WTC11 (cell line): ENCODE results near the gene NRG3.

Experiments used
- CREB1 ChIP-seq: sonication (generic); formaldehyde crosslinking; IDR thresholded peaks from 2 replicates; pipeline ENCODE4 v1.8.0; 2023; ENCODE audit warnings: mild to moderate bottlenecking, missing genetic modification reagents
- CTCF ChIP-seq: fragments of 200-600 bp; IDR thresholded peaks from 2 replicates; pipeline ENCODE4 v1.8.0; 2022; ENCODE audit warnings: antibody characterized with exemption
- NFE2L1 ChIP-seq: sonication (generic); formaldehyde crosslinking; IDR thresholded peaks from 2 replicates; pipeline ENCODE4 v1.8.1; 2023; ENCODE audit warnings: missing genetic modification reagents
- STAT6 ChIP-seq: sonication (generic); formaldehyde crosslinking; conservative IDR thresholded peaks from 2 replicates; pipeline ENCODE4 v1.8.1; 2023; ENCODE audit warnings: mild to moderate bottlenecking, low read depth, missing genetic modification reagents, moderate library complexity
- ZNF121 ChIP-seq: sonication (generic); formaldehyde crosslinking; IDR thresholded peaks from 2 replicates; pipeline ENCODE4 v1.8.0; 2023; ENCODE audit warnings: missing genetic modification reagents
- ZNF138 ChIP-seq: sonication (generic); formaldehyde crosslinking; conservative IDR thresholded peaks from 2 replicates; pipeline ENCODE4 v1.8.1; 2022; ENCODE audit warnings: mild to moderate bottlenecking, moderate library complexity, missing genetic modification reagents
- ZNF317 ChIP-seq: sonication (generic); formaldehyde crosslinking; IDR thresholded peaks from 2 replicates; pipeline ENCODE4 v1.8.1; 2023; ENCODE audit warnings: low read depth, mild to moderate bottlenecking, moderate library complexity, missing genetic modification reagents, borderline replicate concordance
- TF ChIP-seq, protein P1 (sequence below): fragments of 250-450 bp; sonication (Bioruptor Pico); IDR thresholded peaks from 2 replicates; pipeline ENCODE4 v2.1.2; 2022; ENCODE audit warnings: mild to moderate bottlenecking, moderate library complexity
- TF ChIP-seq, protein P2 (sequence below): sonication (generic); formaldehyde crosslinking; IDR thresholded peaks from 2 replicates; pipeline ENCODE4 v1.8.0; 2023; ENCODE audit warnings: missing genetic modification reagents
- TF ChIP-seq, protein P3 (sequence below): sonication (generic); formaldehyde crosslinking; IDR thresholded peaks from 2 replicates; pipeline ENCODE4 v1.8.1; 2022; ENCODE audit warnings: low read depth, mild to moderate bottlenecking, moderate library complexity, missing genetic modification reagents, borderline replicate concordance
- TF ChIP-seq, protein P4 (sequence below): sonication (generic); formaldehyde crosslinking; IDR thresholded peaks from 2 replicates; pipeline ENCODE4 v1.8.0; 2022; ENCODE audit warnings: mild to moderate bottlenecking, missing genetic modification reagents
- TF ChIP-seq, protein P5 (sequence below): sonication (generic); formaldehyde crosslinking; IDR thresholded peaks from 2 replicates; pipeline ENCODE4 v1.8.0; 2023; ENCODE audit warnings: mild to moderate bottlenecking, missing genetic modification reagents

- TF ChIP-seq, protein P1, sequence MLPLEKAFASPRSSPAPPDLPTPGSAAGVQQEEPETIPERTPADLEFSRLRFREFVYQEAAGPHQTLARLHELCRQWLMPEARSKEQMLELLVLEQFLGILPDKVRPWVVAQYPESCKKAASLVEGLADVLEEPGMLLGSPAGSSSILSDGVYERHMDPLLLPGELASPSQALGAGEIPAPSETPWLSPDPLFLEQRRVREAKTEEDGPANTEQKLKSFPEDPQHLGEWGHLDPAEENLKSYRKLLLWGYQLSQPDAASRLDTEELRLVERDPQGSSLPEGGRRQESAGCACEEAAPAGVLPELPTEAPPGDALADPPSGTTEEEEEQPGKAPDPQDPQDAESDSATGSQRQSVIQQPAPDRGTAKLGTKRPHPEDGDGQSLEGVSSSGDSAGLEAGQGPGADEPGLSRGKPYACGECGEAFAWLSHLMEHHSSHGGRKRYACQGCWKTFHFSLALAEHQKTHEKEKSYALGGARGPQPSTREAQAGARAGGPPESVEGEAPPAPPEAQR (CRISPR knock-in tag), result no peak
- TF ChIP-seq, protein P2, sequence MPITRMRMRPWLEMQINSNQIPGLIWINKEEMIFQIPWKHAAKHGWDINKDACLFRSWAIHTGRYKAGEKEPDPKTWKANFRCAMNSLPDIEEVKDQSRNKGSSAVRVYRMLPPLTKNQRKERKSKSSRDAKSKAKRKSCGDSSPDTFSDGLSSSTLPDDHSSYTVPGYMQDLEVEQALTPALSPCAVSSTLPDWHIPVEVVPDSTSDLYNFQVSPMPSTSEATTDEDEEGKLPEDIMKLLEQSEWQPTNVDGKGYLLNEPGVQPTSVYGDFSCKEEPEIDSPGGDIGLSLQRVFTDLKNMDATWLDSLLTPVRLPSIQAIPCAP (CRISPR knock-in tag), result no peak
- TF ChIP-seq ZNF121 (CRISPR knock-in tag), result no peak
- no peak for TF ChIP-seq CTCF
- no peak for TF ChIP-seq ZNF138 (CRISPR knock-in tag)
- no peak for TF ChIP-seq STAT6 (CRISPR knock-in tag)
- TF ChIP-seq, protein P3, sequence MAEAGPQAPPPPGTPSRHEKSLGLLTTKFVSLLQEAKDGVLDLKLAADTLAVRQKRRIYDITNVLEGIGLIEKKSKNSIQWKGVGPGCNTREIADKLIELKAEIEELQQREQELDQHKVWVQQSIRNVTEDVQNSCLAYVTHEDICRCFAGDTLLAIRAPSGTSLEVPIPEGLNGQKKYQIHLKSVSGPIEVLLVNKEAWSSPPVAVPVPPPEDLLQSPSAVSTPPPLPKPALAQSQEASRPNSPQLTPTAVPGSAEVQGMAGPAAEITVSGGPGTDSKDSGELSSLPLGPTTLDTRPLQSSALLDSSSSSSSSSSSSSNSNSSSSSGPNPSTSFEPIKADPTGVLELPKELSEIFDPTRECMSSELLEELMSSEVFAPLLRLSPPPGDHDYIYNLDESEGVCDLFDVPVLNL, result no peak
- TF ChIP-seq, protein P4, sequence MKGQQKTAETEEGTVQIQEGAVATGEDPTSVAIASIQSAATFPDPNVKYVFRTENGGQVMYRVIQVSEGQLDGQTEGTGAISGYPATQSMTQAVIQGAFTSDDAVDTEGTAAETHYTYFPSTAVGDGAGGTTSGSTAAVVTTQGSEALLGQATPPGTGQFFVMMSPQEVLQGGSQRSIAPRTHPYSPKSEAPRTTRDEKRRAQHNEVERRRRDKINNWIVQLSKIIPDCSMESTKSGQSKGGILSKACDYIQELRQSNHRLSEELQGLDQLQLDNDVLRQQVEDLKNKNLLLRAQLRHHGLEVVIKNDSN (CRISPR knock-in tag), result no peak
- no peak for TF ChIP-seq NFE2L1 (CRISPR knock-in tag)
- TF ChIP-seq CREB1 (CRISPR knock-in tag), result no peak
- no peak for TF ChIP-seq ZNF317 (CRISPR knock-in tag)
- TF ChIP-seq, protein P5, sequence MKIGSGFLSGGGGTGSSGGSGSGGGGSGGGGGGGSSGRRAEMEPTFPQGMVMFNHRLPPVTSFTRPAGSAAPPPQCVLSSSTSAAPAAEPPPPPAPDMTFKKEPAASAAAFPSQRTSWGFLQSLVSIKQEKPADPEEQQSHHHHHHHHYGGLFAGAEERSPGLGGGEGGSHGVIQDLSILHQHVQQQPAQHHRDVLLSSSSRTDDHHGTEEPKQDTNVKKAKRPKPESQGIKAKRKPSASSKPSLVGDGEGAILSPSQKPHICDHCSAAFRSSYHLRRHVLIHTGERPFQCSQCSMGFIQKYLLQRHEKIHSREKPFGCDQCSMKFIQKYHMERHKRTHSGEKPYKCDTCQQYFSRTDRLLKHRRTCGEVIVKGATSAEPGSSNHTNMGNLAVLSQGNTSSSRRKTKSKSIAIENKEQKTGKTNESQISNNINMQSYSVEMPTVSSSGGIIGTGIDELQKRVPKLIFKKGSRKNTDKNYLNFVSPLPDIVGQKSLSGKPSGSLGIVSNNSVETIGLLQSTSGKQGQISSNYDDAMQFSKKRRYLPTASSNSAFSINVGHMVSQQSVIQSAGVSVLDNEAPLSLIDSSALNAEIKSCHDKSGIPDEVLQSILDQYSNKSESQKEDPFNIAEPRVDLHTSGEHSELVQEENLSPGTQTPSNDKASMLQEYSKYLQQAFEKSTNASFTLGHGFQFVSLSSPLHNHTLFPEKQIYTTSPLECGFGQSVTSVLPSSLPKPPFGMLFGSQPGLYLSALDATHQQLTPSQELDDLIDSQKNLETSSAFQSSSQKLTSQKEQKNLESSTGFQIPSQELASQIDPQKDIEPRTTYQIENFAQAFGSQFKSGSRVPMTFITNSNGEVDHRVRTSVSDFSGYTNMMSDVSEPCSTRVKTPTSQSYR (CRISPR knock-in tag), result no peak
Measured at GRCh38 chr10:82918022-82918421, 1043.0 kb downstream of the NRG3 start.
